HEK293 (cell line): ENCODE measurements around the gene GSG1L.
"Not testable (repeated sequence)": the region's sequence is repeated elsewhere in the genome, so short reads cannot be mapped to it uniquely, and the experiment has no call there.

Source experiments
- CTCF ChIA-PET: fragments of 350-600 bp; formaldehyde crosslinking; extraction: SDS; loops from one replicate; lab custom pipeline; 2021; ENCODE audit warnings: antibody characterized with exemption; lab: Yijun Ruan, JAX
- POLR2A ChIA-PET: fragments of 300-600 bp; formaldehyde crosslinking; extraction: SDS; loops from one replicate; lab custom pipeline; 2020; ENCODE audit warnings: antibody characterized with exemption, inconsistent platforms; lab: Yijun Ruan, JAX
- H3K27ac ChIP-seq: fragments of 200-500 bp; sonication (Bioruptor generic); 2 replicates; pipeline ENCODE4 v1.5.1; 2014; ENCODE audit warnings: low read depth, low read length, control low read depth, inconsistent platforms; ENCODE audit errors: extremely low read depth
- H3K36me3 ChIP-seq, 2 experiments: fragments of 200-500 bp in 1 of 2; sonication (Bioruptor generic) in 1 of 2; 1 replicate in 1 of 2; 2 replicates in 1 of 2; pipeline ENCODE4 v1.5.1; 2014 to 2017; ENCODE audit warnings: inconsistent platforms in 2 of 2, low read length in 2 of 2; ENCODE audit not compliant: control insufficient read depth in 2 of 2, insufficient read depth in 1 of 2
- H3K4me1 ChIP-seq: fragments of 200-500 bp; sonication (Bioruptor generic); 2 replicates; pipeline ENCODE4 v1.5.1; 2014; ENCODE audit warnings: mild to moderate bottlenecking, low read length, inconsistent platforms; ENCODE audit not compliant: control insufficient read depth, insufficient read depth
- H3K4me3 ChIP-seq: 2 replicates; pipeline ENCODE4 v1.5.1; 2011; ENCODE audit warnings: low read depth, mild to moderate bottlenecking, control low read depth, low read length, moderate library complexity
- H3K9me3 ChIP-seq: fragments of 200-500 bp; sonication (Bioruptor generic); 2 replicates; pipeline ENCODE4 v1.5.1; 2014; ENCODE audit warnings: low read depth, low read length, inconsistent platforms; ENCODE audit not compliant: control insufficient read depth, insufficient read depth
- EGR2 ChIP-seq: fragments of 450-650 bp; formaldehyde crosslinking; IDR thresholded peaks from 2 replicates; pipeline ENCODE4 v1.5.1; 2016; ENCODE audit warnings: low read depth, missing biosample characterization, missing genetic modification characterization
- KLF17 ChIP-seq: fragments of 450-650 bp; formaldehyde crosslinking; IDR thresholded peaks from 2 replicates; pipeline ENCODE4 v1.5.1; 2016; ENCODE audit warnings: missing biosample characterization, missing genetic modification characterization
- MEIS1 ChIP-seq: sonication (generic); formaldehyde crosslinking; IDR thresholded peaks from 2 replicates; pipeline ENCODE4 v1.8.1; 2022; ENCODE audit warnings: missing genetic modification reagents, mild to moderate bottlenecking, borderline replicate concordance
- TRIM28 ChIP-seq: IDR thresholded peaks from 2 replicates; pipeline ENCODE4 v1.6.1; 2011; ENCODE audit warnings: low read length, control low read depth, borderline replicate concordance
- ZBTB17 ChIP-seq: fragments of 450-650 bp; formaldehyde crosslinking; IDR thresholded peaks from 2 replicates; pipeline ENCODE4 v1.5.1; 2016; ENCODE audit warnings: missing biosample characterization, missing genetic modification characterization
- ZFP3 ChIP-seq: fragments of 450-650 bp; formaldehyde crosslinking; IDR thresholded peaks from 2 replicates; pipeline ENCODE4 v1.5.1; 2016; ENCODE audit warnings: low read depth, missing biosample characterization, missing genetic modification characterization
- ZNF146 ChIP-seq: fragments of 450-650 bp; formaldehyde crosslinking; IDR thresholded peaks from 2 replicates; pipeline ENCODE4 v1.5.1; 2016; ENCODE audit warnings: missing biosample characterization, missing genetic modification characterization
- ZNF239 ChIP-seq: fragments of 450-650 bp; formaldehyde crosslinking; IDR thresholded peaks from 2 replicates; pipeline ENCODE4 v1.5.1; 2016; ENCODE audit warnings: missing biosample characterization, missing genetic modification characterization
- ZNF398 ChIP-seq: fragments of 450-650 bp; formaldehyde crosslinking; IDR thresholded peaks from 2 replicates; pipeline ENCODE4 v1.5.1; 2017; ENCODE audit warnings: missing biosample characterization, missing genetic modification characterization
- ZNF404 ChIP-seq: fragments of 450-650 bp; formaldehyde crosslinking; IDR thresholded peaks from 2 replicates; pipeline ENCODE4 v1.5.1; 2017; ENCODE audit warnings: missing biosample characterization, missing genetic modification characterization
- ZNF521 ChIP-seq: fragments of 450-650 bp; formaldehyde crosslinking; IDR thresholded peaks from 2 replicates; pipeline ENCODE4 v1.5.1; 2017; ENCODE audit warnings: missing biosample characterization, mild to moderate bottlenecking, missing genetic modification characterization
- ZNF596 ChIP-seq: fragments of 450-650 bp; IDR thresholded peaks from 2 replicates; pipeline ENCODE4 v1.5.0; 2018; ENCODE audit warnings: missing biosample characterization, mild to moderate bottlenecking, missing genetic modification characterization, moderate library complexity
- ZNF677 ChIP-seq: fragments of 450-650 bp; IDR thresholded peaks from 2 replicates; pipeline ENCODE4 v1.5.0; 2018; ENCODE audit warnings: missing biosample characterization, mild to moderate bottlenecking, missing genetic modification characterization, moderate library complexity
- ZNF837 ChIP-seq: fragments of 450-650 bp; formaldehyde crosslinking; IDR thresholded peaks from 2 replicates; pipeline ENCODE4 v1.5.1; 2016; ENCODE audit warnings: missing biosample characterization, missing genetic modification characterization
- TF ChIP-seq, protein P1 (sequence below): fragments of 450-650 bp; formaldehyde crosslinking; IDR thresholded peaks from 2 replicates; pipeline ENCODE4 v1.5.1; 2016; ENCODE audit warnings: missing biosample characterization, missing genetic modification characterization, borderline replicate concordance
- TF ChIP-seq, protein P2 (sequence below): fragments of 450-650 bp; formaldehyde crosslinking; IDR thresholded peaks from 2 replicates; pipeline ENCODE4 v1.5.1; 2016; ENCODE audit warnings: missing biosample characterization, missing genetic modification characterization, borderline replicate concordance

The GSG1L gene

GRCh38 chr16:27743963-27744362 is 319.6 kb downstream of the GSG1L start:
- ChIA-PET POLR2A (no interaction called here), CTCF (no interaction called here)
- Histone ChIP-seq H3K4me1 (0 out of 2 replicates have a peak, but pooled peaks cover 2% of the 10 kb centered on the region), H3K36me3 (peaks cover 0 to 5% of the 10 kb centered on the region in 2 experiments; a peak in 1 of 3 replicates), H3K4me3 (no peak overlapping the region), H3K9me3 (no peaks in the 10 kb centered on the region), H3K27ac (no peak overlapping the region)
- TF ChIP-seq ZNF239 (tag by site-specific recombination), result no peak
- TF ChIP-seq ZNF837 (tag by site-specific recombination), result no peak
- TF ChIP-seq, protein P1, sequence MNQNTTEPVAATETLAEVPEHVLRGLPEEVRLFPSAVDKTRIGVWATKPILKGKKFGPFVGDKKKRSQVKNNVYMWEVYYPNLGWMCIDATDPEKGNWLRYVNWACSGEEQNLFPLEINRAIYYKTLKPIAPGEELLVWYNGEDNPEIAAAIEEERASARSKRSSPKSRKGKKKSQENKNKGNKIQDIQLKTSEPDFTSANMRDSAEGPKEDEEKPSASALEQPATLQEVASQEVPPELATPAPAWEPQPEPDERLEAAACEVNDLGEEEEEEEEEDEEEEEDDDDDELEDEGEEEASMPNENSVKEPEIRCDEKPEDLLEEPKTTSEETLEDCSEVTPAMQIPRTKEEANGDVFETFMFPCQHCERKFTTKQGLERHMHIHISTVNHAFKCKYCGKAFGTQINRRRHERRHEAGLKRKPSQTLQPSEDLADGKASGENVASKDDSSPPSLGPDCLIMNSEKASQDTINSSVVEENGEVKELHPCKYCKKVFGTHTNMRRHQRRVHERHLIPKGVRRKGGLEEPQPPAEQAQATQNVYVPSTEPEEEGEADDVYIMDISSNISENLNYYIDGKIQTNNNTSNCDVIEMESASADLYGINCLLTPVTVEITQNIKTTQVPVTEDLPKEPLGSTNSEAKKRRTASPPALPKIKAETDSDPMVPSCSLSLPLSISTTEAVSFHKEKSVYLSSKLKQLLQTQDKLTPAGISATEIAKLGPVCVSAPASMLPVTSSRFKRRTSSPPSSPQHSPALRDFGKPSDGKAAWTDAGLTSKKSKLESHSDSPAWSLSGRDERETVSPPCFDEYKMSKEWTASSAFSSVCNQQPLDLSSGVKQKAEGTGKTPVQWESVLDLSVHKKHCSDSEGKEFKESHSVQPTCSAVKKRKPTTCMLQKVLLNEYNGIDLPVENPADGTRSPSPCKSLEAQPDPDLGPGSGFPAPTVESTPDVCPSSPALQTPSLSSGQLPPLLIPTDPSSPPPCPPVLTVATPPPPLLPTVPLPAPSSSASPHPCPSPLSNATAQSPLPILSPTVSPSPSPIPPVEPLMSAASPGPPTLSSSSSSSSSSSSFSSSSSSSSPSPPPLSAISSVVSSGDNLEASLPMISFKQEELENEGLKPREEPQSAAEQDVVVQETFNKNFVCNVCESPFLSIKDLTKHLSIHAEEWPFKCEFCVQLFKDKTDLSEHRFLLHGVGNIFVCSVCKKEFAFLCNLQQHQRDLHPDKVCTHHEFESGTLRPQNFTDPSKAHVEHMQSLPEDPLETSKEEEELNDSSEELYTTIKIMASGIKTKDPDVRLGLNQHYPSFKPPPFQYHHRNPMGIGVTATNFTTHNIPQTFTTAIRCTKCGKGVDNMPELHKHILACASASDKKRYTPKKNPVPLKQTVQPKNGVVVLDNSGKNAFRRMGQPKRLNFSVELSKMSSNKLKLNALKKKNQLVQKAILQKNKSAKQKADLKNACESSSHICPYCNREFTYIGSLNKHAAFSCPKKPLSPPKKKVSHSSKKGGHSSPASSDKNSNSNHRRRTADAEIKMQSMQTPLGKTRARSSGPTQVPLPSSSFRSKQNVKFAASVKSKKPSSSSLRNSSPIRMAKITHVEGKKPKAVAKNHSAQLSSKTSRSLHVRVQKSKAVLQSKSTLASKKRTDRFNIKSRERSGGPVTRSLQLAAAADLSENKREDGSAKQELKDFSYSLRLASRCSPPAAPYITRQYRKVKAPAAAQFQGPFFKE, result no peak
- TF ChIP-seq ZNF677 (tag by site-specific recombination), result no peak
- TF ChIP-seq ZNF404 (tag by site-specific recombination), result no peak
- no peak for TF ChIP-seq ZBTB17
- TF ChIP-seq MEIS1 (CRISPR knock-in tag), result no peak
- TF ChIP-seq ZNF596, result no peak

DNA sequence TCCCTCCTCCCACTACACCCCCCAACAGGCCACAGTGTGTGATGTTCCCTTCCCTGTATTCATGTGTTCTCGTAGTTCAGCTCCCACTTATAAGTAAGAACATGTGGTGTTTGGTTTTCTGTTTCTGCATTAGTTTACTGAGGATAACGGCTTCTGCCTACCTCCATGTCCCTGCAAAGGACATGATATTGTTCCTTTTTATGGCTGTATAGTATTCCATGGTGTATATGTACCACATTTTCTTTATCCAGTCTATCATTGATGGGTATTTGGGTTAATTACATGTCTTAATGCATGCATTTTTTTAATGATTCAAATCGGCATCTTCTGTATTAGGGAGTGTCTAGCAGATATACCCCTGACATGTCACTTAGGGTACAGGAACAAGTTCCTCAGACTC is 320.5 kb downstream of the GSG1L start:
- H3K9me3 ChIP-seq, H3K27ac ChIP-seq, H3K36me3 ChIP-seq, H3K4me1 ChIP-seq, H3K4me3 ChIP-seq, CTCF ChIA-PET, POLR2A ChIA-PET: not testable (repeated sequence)
- TF ChIP-seq ZNF146, result peak; percentile 98

DNA sequence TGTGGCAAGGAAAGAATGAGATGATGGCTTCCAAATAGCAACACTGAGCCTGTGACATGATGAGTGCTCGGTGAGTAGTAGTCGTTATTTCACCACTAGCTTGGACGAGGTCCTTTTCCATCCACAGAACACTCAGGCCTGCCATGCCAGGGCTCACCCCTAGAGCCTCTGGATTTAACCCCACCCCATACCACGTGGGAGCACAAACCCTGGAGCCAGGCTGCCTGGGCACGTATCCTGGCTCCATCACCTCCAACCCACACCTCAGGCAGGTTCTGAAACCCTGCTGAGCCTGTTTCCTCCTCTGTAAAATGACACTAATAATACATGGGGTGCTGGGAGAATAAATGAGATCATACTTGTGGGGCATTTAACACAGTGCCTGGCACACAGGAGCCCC is 321.2 kb downstream of the GSG1L start:
- H3K36me3 ChIP-seq, result peaks cover 0 to 5% of the 10 kb centered on the region in 2 experiments; a peak in 1 of 3 replicates
- no peak overlapping the region for H3K27ac ChIP-seq
- ChIA-PET POLR2A (no interaction called here), CTCF (no interaction called here)
- no peaks in the 10 kb centered on the region for H3K4me1 ChIP-seq
- no peaks in the 10 kb centered on the region for H3K9me3 ChIP-seq
- H3K4me3 ChIP-seq, result no peak overlapping the region
- TF ChIP-seq TRIM28 (no peak), ZNF521 (tag by site-specific recombination) (no peak), ZFP3 (tag by site-specific recombination) (no peak), ZNF398 (tag by site-specific recombination) (no peak), KLF17 (no peak), EGR2 (tag by site-specific recombination) (no peak)
- TF ChIP-seq, protein P2, sequence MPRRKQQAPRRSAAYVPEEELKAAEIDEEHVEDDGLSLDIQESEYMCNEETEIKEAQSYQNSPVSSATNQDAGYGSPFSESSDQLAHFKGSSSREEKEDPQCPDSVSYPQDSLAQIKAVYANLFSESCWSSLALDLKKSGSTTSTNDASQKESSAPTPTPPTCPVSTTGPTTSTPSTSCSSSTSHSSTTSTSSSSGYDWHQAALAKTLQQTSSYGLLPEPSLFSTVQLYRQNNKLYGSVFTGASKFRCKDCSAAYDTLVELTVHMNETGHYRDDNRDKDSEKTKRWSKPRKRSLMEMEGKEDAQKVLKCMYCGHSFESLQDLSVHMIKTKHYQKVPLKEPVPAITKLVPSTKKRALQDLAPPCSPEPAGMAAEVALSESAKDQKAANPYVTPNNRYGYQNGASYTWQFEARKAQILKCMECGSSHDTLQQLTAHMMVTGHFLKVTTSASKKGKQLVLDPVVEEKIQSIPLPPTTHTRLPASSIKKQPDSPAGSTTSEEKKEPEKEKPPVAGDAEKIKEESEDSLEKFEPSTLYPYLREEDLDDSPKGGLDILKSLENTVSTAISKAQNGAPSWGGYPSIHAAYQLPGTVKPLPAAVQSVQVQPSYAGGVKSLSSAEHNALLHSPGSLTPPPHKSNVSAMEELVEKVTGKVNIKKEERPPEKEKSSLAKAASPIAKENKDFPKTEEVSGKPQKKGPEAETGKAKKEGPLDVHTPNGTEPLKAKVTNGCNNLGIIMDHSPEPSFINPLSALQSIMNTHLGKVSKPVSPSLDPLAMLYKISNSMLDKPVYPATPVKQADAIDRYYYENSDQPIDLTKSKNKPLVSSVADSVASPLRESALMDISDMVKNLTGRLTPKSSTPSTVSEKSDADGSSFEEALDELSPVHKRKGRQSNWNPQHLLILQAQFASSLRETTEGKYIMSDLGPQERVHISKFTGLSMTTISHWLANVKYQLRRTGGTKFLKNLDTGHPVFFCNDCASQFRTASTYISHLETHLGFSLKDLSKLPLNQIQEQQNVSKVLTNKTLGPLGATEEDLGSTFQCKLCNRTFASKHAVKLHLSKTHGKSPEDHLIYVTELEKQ (tag by site-specific recombination), result no peak
